ENCODE results near the gene LRP1B. TPM values are rescaled to one million over a fixed set of nuclear protein-coding genes. Genes with fewer than 3 reads are reported as not detected.

LRP1B gene
- total RNA-seq, 1 experiment from 2014 or later: not detected

- no peak for DNase-seq
- H3K9me3 ChIP-seq: no peaks in the 10 kb centered on the region
- no peaks in the 10 kb centered on the region for H3K27me3 ChIP-seq
- H3K4me3 ChIP-seq: no peak overlapping the region
- no peaks in the 10 kb centered on the region for H3K36me3 ChIP-seq
Observed at GRCh38 chr2:142065156-142065555, 65.7 kb downstream of the LRP1B start.

GRCh38 chr2:142061733-142062132, 69.1 kb downstream of the LRP1B start:
- H3K27me3 ChIP-seq: no peaks in the 10 kb centered on the region
- no peak for DNase-seq
- no peak overlapping the region for H3K4me3 ChIP-seq
- H3K36me3 ChIP-seq: no peaks in the 10 kb centered on the region
- H3K9me3 ChIP-seq: no peaks in the 10 kb centered on the region

GRCh38 chr2:142058149-142058548, 72.7 kb downstream of the LRP1B start:
- Histone ChIP-seq H3K9me3 (no peaks in the 10 kb centered on the region), H3K27me3 (no peaks in the 10 kb centered on the region), H3K4me3 (no peak overlapping the region), H3K36me3 (no peaks in the 10 kb centered on the region)
- DNase-seq: no peak

- Histone ChIP-seq H3K36me3 (no peaks in the 10 kb centered on the region), H3K9me3 (no peaks in the 10 kb centered on the region), H3K4me3 (no peak overlapping the region), H3K27me3 (no peaks in the 10 kb centered on the region)
- no peak for DNase-seq
Observed at GRCh38 chr2:142056784-142057183, 74.0 kb downstream of the LRP1B start.

GRCh38 chr2:142052220-142052863, 78.5 kb downstream of the LRP1B start:
- Histone ChIP-seq H3K27me3 (no peaks in the 10 kb centered on the region), H3K4me3 (no peak overlapping the region), H3K9me3 (no peaks in the 10 kb centered on the region), H3K36me3 (no peaks in the 10 kb centered on the region)
- no peak for DNase-seq

GRCh38 chr2:142048581-142048980, 82.2 kb downstream of the LRP1B start:
- no peaks in the 10 kb centered on the region for H3K27me3 ChIP-seq
- no peak for DNase-seq
- H3K36me3 ChIP-seq: no peaks in the 10 kb centered on the region
- H3K4me3 ChIP-seq: no peak overlapping the region
- no peaks in the 10 kb centered on the region for H3K9me3 ChIP-seq

- H3K4me3 ChIP-seq: no peak overlapping the region
- DNase-seq: no peak
- H3K27me3 ChIP-seq: no peaks in the 10 kb centered on the region
Observed at GRCh38 chr2:142045641-142046040, 85.2 kb downstream of the LRP1B start.

GRCh38 chr2:142044197-142044596, 86.6 kb downstream of the LRP1B start:
- Histone ChIP-seq H3K9me3 (no peaks in the 10 kb centered on the region), H3K36me3 (no peaks in the 10 kb centered on the region), H3K27me3 (no peaks in the 10 kb centered on the region), H3K4me3 (no peak overlapping the region)
- DNase-seq: peak; percentile 11

More at GRCh38 chr2:142045641-142046040, 85.2 kb downstream of the LRP1B start:
- H3K9me3 ChIP-seq: no peaks in the 10 kb centered on the region
- no peaks in the 10 kb centered on the region for H3K36me3 ChIP-seq

- no peaks in the 10 kb centered on the region for H3K36me3 ChIP-seq
- H3K9me3 ChIP-seq: no peaks in the 10 kb centered on the region
- DNase-seq: no peak
- H3K4me3 ChIP-seq: no peak overlapping the region
- no peaks in the 10 kb centered on the region for H3K27me3 ChIP-seq
Observed at GRCh38 chr2:142042536-142043199, 88.1 kb downstream of the LRP1B start.

- no peak for DNase-seq
- Histone ChIP-seq H3K4me3 (no peak overlapping the region), H3K36me3 (no peaks in the 10 kb centered on the region), H3K9me3 (no peaks in the 10 kb centered on the region), H3K27me3 (no peaks in the 10 kb centered on the region)
Observed at GRCh38 chr2:142041996-142042395, 88.8 kb downstream of the LRP1B start.

GRCh38 chr2:142041105-142041504, 89.7 kb downstream of the LRP1B start:
- no peaks in the 10 kb centered on the region for H3K27me3 ChIP-seq
- peak; percentile 33 for DNase-seq
- no peaks in the 10 kb centered on the region for H3K9me3 ChIP-seq
- H3K36me3 ChIP-seq: no peaks in the 10 kb centered on the region
- no peak overlapping the region for H3K4me3 ChIP-seq

- DNase-seq: no peak
- Histone ChIP-seq H3K4me3 (no peak overlapping the region), H3K36me3 (no peaks in the 10 kb centered on the region), H3K9me3 (no peaks in the 10 kb centered on the region), H3K27me3 (no peaks in the 10 kb centered on the region)
Observed at GRCh38 chr2:142040556-142040955, 90.3 kb downstream of the LRP1B start.

- H3K4me3 ChIP-seq: no peak overlapping the region
Observed at GRCh38 chr2:142038826-142039225, 92.0 kb downstream of the LRP1B start.

GRCh38 chr2:142037744-142038143, 93.1 kb downstream of the LRP1B start:
- no peak overlapping the region for H3K4me3 ChIP-seq
- H3K36me3 ChIP-seq: no peaks in the 10 kb centered on the region
- no peaks in the 10 kb centered on the region for H3K9me3 ChIP-seq
- DNase-seq: no peak
- H3K27me3 ChIP-seq: no peaks in the 10 kb centered on the region

More at GRCh38 chr2:142038826-142039225, 92.0 kb downstream of the LRP1B start:
- H3K36me3 ChIP-seq: no peaks in the 10 kb centered on the region
- H3K27me3 ChIP-seq: no peaks in the 10 kb centered on the region
- DNase-seq: no peak
- no peaks in the 10 kb centered on the region for H3K9me3 ChIP-seq

GRCh38 chr2:142037066-142037465, 93.8 kb downstream of the LRP1B start:
- no peaks in the 10 kb centered on the region for H3K27me3 ChIP-seq
- DNase-seq: no peak
- no peak overlapping the region for H3K4me3 ChIP-seq
- H3K9me3 ChIP-seq: no peaks in the 10 kb centered on the region
- no peaks in the 10 kb centered on the region for H3K36me3 ChIP-seq

- H3K9me3 ChIP-seq: no peaks in the 10 kb centered on the region
- no peaks in the 10 kb centered on the region for H3K27me3 ChIP-seq
- no peak overlapping the region for H3K4me3 ChIP-seq
- no peaks in the 10 kb centered on the region for H3K36me3 ChIP-seq
- DNase-seq: no peak
Observed at GRCh38 chr2:142033393-142033792, 97.4 kb downstream of the LRP1B start.

- no peak for DNase-seq
- Histone ChIP-seq H3K27me3 (no peaks in the 10 kb centered on the region), H3K9me3 (no peaks in the 10 kb centered on the region), H3K36me3 (no peaks in the 10 kb centered on the region), H3K4me3 (no peak overlapping the region)
Observed at GRCh38 chr2:142031656-142032055, 99.2 kb downstream of the LRP1B start.

GRCh38 chr2:142030735-142031134, 100.1 kb downstream of the LRP1B start:
- Histone ChIP-seq H3K4me3 (no peak overlapping the region), H3K27me3 (no peaks in the 10 kb centered on the region), H3K9me3 (no peaks in the 10 kb centered on the region), H3K36me3 (no peaks in the 10 kb centered on the region)
- no peak for DNase-seq

Measured in MG63 (cell line).